Aorta (tissue), 5 donors: ENCODE measurements around the gene IL1R1. TPM values are rescaled to one million over a fixed set of nuclear protein-coding genes. Genes with fewer than 3 reads are reported as not detected.

Experiments used
- ATAC-seq: fragments of 200-7000 bp; cut with Tn5 transposase; one replicate; pipeline ENCODE4 v1.9.1; 2022; ENCODE audit warnings: moderate library complexity; ENCODE audit not compliant: low FRiP score
- DNase-seq, 2 donors: peaks; one replicate each; pipeline ENCODE4 v3.0.0-alpha.2; 2020
- H3K27ac ChIP-seq, 2 donors: one replicate each; pipeline ENCODE4 v1.5.1; 2013; ENCODE audit warnings: low read length in 2 of 2, mild to moderate bottlenecking in 2 of 2, moderate library complexity in 2 of 2, control low read depth in 1 of 2, inconsistent platforms in 1 of 2, low read depth in 1 of 2
- H3K27me3 ChIP-seq, 2 donors: one replicate each; pipeline ENCODE4 v1.6.1; 2013; ENCODE audit warnings: control low read depth in 1 of 2, low read length in 1 of 2, mild to moderate bottlenecking in 1 of 2, moderate library complexity in 1 of 2; ENCODE audit not compliant: insufficient read depth in 2 of 2, control insufficient read depth in 1 of 2
- H3K36me3 ChIP-seq, 2 donors: one replicate each; pipeline ENCODE4 v1.6.1; 2013; ENCODE audit warnings: control low read depth in 1 of 2, low read length in 1 of 2, mild to moderate bottlenecking in 1 of 2; ENCODE audit not compliant: insufficient read depth in 2 of 2, control insufficient read depth in 1 of 2
- H3K4me1 ChIP-seq, 2 donors: one replicate each; pipeline ENCODE4 v1.6.1; 2013; ENCODE audit warnings: low read length in 2 of 2, control low read depth in 1 of 2, mild to moderate bottlenecking in 1 of 2, moderate library complexity in 1 of 2; ENCODE audit not compliant: insufficient read depth in 2 of 2, control insufficient read depth in 1 of 2
- H3K4me3 ChIP-seq, 2 donors: one replicate each; pipeline ENCODE4 v1.5.1; 2013; ENCODE audit warnings: low read length in 2 of 2, control low read depth in 1 of 2, mild to moderate bottlenecking in 1 of 2
- H3K9me3 ChIP-seq: one replicate; pipeline ENCODE4 v1.6.1; 2013; ENCODE audit warnings: mild to moderate bottlenecking, low read length; ENCODE audit not compliant: control insufficient read depth
- WGBS, 2 donors: extraction: QIAGEN DNeasy Blood & Tissue Kit; methylation state at CpG; one replicate each; pipeline ENCODE4 v1.1.7; 2013; 5-methylcytosine and 5-hydroxymethylcytosine counted together
- intact Hi-C, 2 donors: fragments of 100-400 bp; cut with DNase I; formaldehyde crosslinking; loops; one replicate each; pipeline versions ENCODE4 v1.14.2 to v1.15.0; 2022
- long read RNA-seq, 2 donors: library from polyadenylated mRNA; unstranded; transcript quantifications; one replicate each; pipeline ENCODE4 v2.0.0, GENCODE V29; 2020 to 2021
- polyA plus RNA-seq, 2 donors: library from polyadenylated mRNA; stranded (reverse); fragments of 200-250 nt; gene quantifications; one replicate each; pipeline ENCODE4 v1.2.3, GENCODE V29; 2013
- total RNA-seq, 2 donors: library from RNA; stranded (reverse); fragmentation: NEBNext Ultra II Directional; extraction: Animal tissue kit (Norgen Biotek cat#: 25700); gene quantifications; one replicate each; pipeline ENCODE4 v1.2.1, GENCODE V29; 2021
- donor health status: healthy with polysubstance abuse.
- donor health status: Bipolar disorder and iron deficiency.
- donor health status: DM: no; HTN: no; CAD: no.
- donor health status: DM: no; HTN: no; CAD: no.
- donor health status: DM: yes; HTN: yes; CAD: no.

IL1R1 gene
- total RNA-seq (100 to 1,000 TPM; 135 to 155 TPM), polyA plus RNA-seq (10 to 100 TPM; 47.0 to 49.6 TPM)
- long read RNA-seq, donor 1, partial matches to known transcripts: 1 of 117 reads
- long read RNA-seq, donor 1, other reads (novel, unspliced or antisense): 114 of 117 reads
- long read RNA-seq, donor 2, full-length matches to known transcripts: 13 of 55 reads
- long read RNA-seq, donor 2, partial matches to known transcripts: 4 of 55 reads
- long read RNA-seq, donor 2, other reads (novel, unspliced or antisense): 38 of 55 reads

GRCh38 chr2:102141970-102142828 is at the start of gene IL1R1:
TSS of gene IL1R1 (plus strand) at chr2:102142746. CDS start at chr2:102157725, 14,979 bp downstream.
- H3K4me1 ChIP-seq: no peaks in the 10 kb centered on the region
- peaks cover 3% of the 10 kb centered on the region for H3K9me3 ChIP-seq
- peak within 1 kb of the TSS; percentile 40 to 72 for H3K4me3 ChIP-seq
- H3K27me3 ChIP-seq: no peaks in the 10 kb centered on the region
- peak within 1 kb of the TSS; percentile 58 to 82 for H3K27ac ChIP-seq
- 5 to 7% methylated on average over 33 to 65 of the region's 65 CpGs for WGBS, 2 donors
- DNase-seq: peak; percentile 92 to 95
- intact Hi-C loops: loop anchor here in 1 of 2 donors (5.0 kb wide), 2 partner anchors 70 to 110 kb away; no protein-coding TSS in a partner anchor
- ATAC-seq: peak; percentile 93
- H3K36me3 ChIP-seq: no peaks in the 10 kb centered on the region

GRCh38 chr2:102093662-102094061 is 48.9 kb upstream of the IL1R1 start:
- intact Hi-C loops: no loop called here
- Histone ChIP-seq H3K4me1 (no peaks in the 10 kb centered on the region), H3K27ac (no peak overlapping the region), H3K36me3 (no peaks in the 10 kb centered on the region), H3K4me3 (no peak overlapping the region), H3K27me3 (no peaks in the 10 kb centered on the region), H3K9me3 (no peaks in the 10 kb centered on the region)
- 90 to 93% methylated on average over 13 of the region's 13 CpGs for WGBS, 2 donors
- DNase-seq (no peak), ATAC-seq (no peak)

- Histone ChIP-seq H3K4me3 (no peak overlapping the region), H3K4me1 (no peaks in the 10 kb centered on the region), H3K27ac (no peak overlapping the region), H3K9me3 (no peaks in the 10 kb centered on the region), H3K36me3 (no peaks in the 10 kb centered on the region), H3K27me3 (no peaks in the 10 kb centered on the region)
- WGBS, 2 donors: 81 to 83% methylated on average over 4 of the region's 4 CpGs
- intact Hi-C loops: no loop called here
- DNase-seq: no peak
- no peak for ATAC-seq
Measured at GRCh38 chr2:102094917-102095316, 47.6 kb upstream of the IL1R1 start.

GRCh38 chr2:102096103-102096502 is 46.4 kb upstream of the IL1R1 start:
- no peak for ATAC-seq
- H3K27me3 ChIP-seq: no peaks in the 10 kb centered on the region
- intact Hi-C loops: no loop called here
- no peak overlapping the region for H3K27ac ChIP-seq
- no peak for DNase-seq
- no peaks in the 10 kb centered on the region for H3K4me1 ChIP-seq
- WGBS, 2 donors: 81% methylated on average over 5 of the region's 5 CpGs
- no peak overlapping the region for H3K4me3 ChIP-seq
- H3K9me3 ChIP-seq: no peaks in the 10 kb centered on the region
- H3K36me3 ChIP-seq: no peaks in the 10 kb centered on the region

- 97 to 99% methylated on average over 4 of the region's 4 CpGs for WGBS, 2 donors
- Histone ChIP-seq H3K4me3 (no peak overlapping the region), H3K4me1 (no peaks in the 10 kb centered on the region), H3K27me3 (no peaks in the 10 kb centered on the region), H3K36me3 (no peaks in the 10 kb centered on the region), H3K9me3 (no peaks in the 10 kb centered on the region), H3K27ac (no peak overlapping the region)
- DNase-seq (no peak), ATAC-seq (no peak)
- intact Hi-C loops: no loop called here
Measured at GRCh38 chr2:102098756-102099155, 43.8 kb upstream of the IL1R1 start.

- Histone ChIP-seq H3K27ac (no peak overlapping the region), H3K9me3 (no peaks in the 10 kb centered on the region), H3K27me3 (no peaks in the 10 kb centered on the region), H3K4me3 (no peak overlapping the region), H3K36me3 (no peaks in the 10 kb centered on the region), H3K4me1 (no peaks in the 10 kb centered on the region)
- 45 to 56% methylated on average over 7 of the region's 7 CpGs for WGBS, 2 donors
- no peak for ATAC-seq
- DNase-seq: no peak
- intact Hi-C loops: no loop called here
Measured at GRCh38 chr2:102099536-102100298, 42.8 kb upstream of the IL1R1 start.

GRCh38 chr2:102100371-102101096 is 42.0 kb upstream of the IL1R1 start:
- DNase-seq: no peak
- 76 to 81% methylated on average over 5 of the region's 5 CpGs for WGBS, 2 donors
- no peak overlapping the region for H3K4me3 ChIP-seq
- no peak overlapping the region for H3K27ac ChIP-seq
- no peaks in the 10 kb centered on the region for H3K27me3 ChIP-seq
- no peaks in the 10 kb centered on the region for H3K4me1 ChIP-seq
- ATAC-seq: no peak
- intact Hi-C loops: no loop called here
- H3K36me3 ChIP-seq: no peaks in the 10 kb centered on the region
- H3K9me3 ChIP-seq: no peaks in the 10 kb centered on the region
